GM21529 (cell line): ENCODE measurements around the gene FAM240B.

Experiments used
- ATAC-seq: cut with Tn5 transposase; IDR thresholded peaks from one replicate; pipeline ENCODE4 v1.9.1; 2021; ENCODE audit not compliant: unreplicated experiment

The FAM240B gene

GRCh38 chr9:38671372-38671731 lies 48.6 kb downstream of the FAM240B start:
- no peak for ATAC-seq

GRCh38 chr9:38670542-38671371 lies 49.2 kb downstream of the FAM240B start:
- ATAC-seq = no peak

GRCh38 chr9:38668791-38669466 lies 51.0 kb downstream of the FAM240B start:
- ATAC-seq = no peak

DNA sequence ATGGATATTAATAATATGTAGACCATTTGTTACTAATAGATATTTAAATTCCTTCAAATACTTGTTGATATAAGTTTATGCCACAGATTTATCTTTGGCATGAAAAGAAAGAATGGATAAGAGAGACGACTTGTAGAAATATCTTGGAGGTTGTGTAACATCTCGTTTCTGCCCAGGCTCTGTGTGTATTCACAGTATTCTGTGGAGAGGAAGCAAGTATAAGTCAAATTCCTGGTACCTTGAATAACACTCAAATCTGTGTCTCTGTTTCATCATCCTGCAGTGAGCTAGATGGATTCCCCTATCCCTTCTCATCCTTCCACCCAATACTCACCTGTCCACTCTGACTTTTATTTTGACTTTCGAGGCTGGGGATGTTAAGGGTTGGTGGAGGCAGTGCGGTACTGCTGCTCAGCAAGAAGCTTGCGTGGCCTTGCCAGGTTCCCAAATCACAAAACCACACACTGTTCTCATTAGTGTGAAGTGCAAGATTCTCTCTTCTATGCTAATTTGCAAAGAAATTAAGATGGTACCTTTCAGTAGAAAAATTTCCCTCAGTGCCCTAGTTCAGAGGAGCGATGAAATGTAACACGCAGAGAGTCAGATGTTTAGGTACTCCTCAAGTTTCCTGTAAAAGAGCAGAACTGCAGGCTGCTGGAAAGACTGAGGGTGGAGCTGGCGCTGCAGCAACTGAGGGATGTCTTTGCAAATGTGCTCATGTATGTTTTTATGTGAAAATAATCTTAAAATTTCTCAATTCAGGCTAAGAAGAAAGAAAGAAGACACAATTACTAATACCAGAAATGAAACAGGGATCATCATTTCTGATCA lies 57.0 kb downstream of the FAM240B start:
- ATAC-seq = no peak

GRCh38 chr9:38659538-38659937 lies 60.4 kb downstream of the FAM240B start:
- ATAC-seq = no peak

GRCh38 chr9:38656896-38657295 lies 63.0 kb downstream of the FAM240B start:
- no peak for ATAC-seq

- ATAC-seq = no peak
Observed at GRCh38 chr9:38652486-38652885, 67.4 kb downstream of the FAM240B start.

GRCh38 chr9:38652044-38652443 lies 67.9 kb downstream of the FAM240B start:
- ATAC-seq = no peak

- ATAC-seq = no peak
Observed at GRCh38 chr9:38651400-38652042, 68.4 kb downstream of the FAM240B start.

DNA sequence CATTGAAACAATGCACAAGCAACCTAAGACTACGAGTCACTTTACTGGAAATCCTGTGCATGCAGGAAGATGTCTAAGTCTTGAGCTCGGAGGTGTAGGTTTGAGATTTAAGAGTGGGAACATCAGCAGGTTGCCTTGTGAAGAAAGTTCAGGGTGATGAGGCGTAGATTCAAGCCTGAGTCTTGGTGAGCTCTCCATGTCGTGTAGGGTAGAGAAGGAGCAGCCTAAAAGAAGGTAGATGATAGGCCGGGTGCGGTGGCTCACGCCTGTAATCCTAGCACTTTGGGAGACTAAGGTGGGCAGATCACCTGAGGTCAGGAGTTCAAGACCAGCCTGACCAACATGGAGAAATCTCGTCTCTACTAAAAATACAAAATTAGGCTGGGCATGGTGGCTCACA lies 69.4 kb downstream of the FAM240B start:
- ATAC-seq = no peak

- no peak for ATAC-seq
Observed at GRCh38 chr9:38649731-38650363, 70.1 kb downstream of the FAM240B start.

DNA sequence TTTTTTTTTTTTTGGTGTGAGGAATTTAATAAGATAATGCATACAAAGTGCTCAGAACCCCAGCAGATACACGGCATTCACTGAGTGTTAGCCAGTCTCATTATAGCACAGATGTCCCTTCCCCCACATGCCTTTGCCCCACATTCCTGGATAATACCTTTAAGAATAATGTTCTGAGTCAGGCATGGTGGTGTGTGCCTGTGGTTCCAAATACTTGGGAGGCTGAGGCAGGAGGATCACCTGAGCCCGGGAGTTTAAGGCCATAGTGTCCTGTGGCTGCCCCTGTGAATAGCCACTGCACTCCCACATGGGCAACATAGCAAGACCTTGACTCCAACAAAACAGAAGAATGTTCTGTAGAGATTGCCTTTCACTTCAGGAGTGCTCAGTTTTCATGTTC lies 75.3 kb downstream of the FAM240B start:
- ATAC-seq = no peak
